NCI-H1436 treated with DMSO at 0.1 percent for 48 hours (cell line): Measurements from ENCODE around the gene ANKRD33.

Experiments
- DNase-seq: peaks from one replicate; lab custom pipeline; 2025; lab: John Stamatoyannopoulos, UW

ANKRD33 gene

GRCh38 chr12:51862947-51863346, 25.0 kb upstream of the ANKRD33 start:
- no peak for DNase-seq

- DNase-seq: no peak
Observed at GRCh38 chr12:51863363-51863932, 24.5 kb upstream of the ANKRD33 start.

- no peak for DNase-seq
Observed at GRCh38 chr12:51863933-51864832, 23.7 kb upstream of the ANKRD33 start.

- no peak for DNase-seq
Observed at GRCh38 chr12:51864833-51865670, 22.9 kb upstream of the ANKRD33 start.

- DNase-seq: no peak
Observed at GRCh38 chr12:51865757-51866270, 22.1 kb upstream of the ANKRD33 start.

- DNase-seq: no peak
Observed at GRCh38 chr12:51866324-51866723, 21.6 kb upstream of the ANKRD33 start.

- DNase-seq: no peak
Observed at GRCh38 chr12:51866762-51867161, 21.1 kb upstream of the ANKRD33 start.

- DNase-seq: no peak
Observed at GRCh38 chr12:51867371-51867770, 20.5 kb upstream of the ANKRD33 start.

GRCh38 chr12:51867796-51868428, 20.0 kb upstream of the ANKRD33 start:
- no peak for DNase-seq

- DNase-seq: no peak
Observed at GRCh38 chr12:51868821-51869495, 18.9 kb upstream of the ANKRD33 start.

- no peak for DNase-seq
Observed at GRCh38 chr12:51869496-51869865, 18.4 kb upstream of the ANKRD33 start.

- DNase-seq: no peak
Observed at GRCh38 chr12:51869931-51870330, 18.0 kb upstream of the ANKRD33 start.

- no peak for DNase-seq
Observed at GRCh38 chr12:51870504-51870903, 17.4 kb upstream of the ANKRD33 start.

GRCh38 chr12:51871126-51871525, 16.8 kb upstream of the ANKRD33 start:
- DNase-seq: no peak

- no peak for DNase-seq
Observed at GRCh38 chr12:51871918-51872688, 15.8 kb upstream of the ANKRD33 start.

- no peak for DNase-seq
Observed at GRCh38 chr12:51872689-51872981, 15.3 kb upstream of the ANKRD33 start.

- DNase-seq: no peak
Observed at GRCh38 chr12:51873251-51873994, 14.5 kb upstream of the ANKRD33 start.

GRCh38 chr12:51874000-51874399, 13.9 kb upstream of the ANKRD33 start:
- DNase-seq: no peak

GRCh38 chr12:51874486-51874885, 13.4 kb upstream of the ANKRD33 start:
- no peak for DNase-seq

GRCh38 chr12:51879102-51879501, 8.8 kb upstream of the ANKRD33 start:
- no peak for DNase-seq
